ENCODE results near the gene COL4A6. TPM values are rescaled to one million over a fixed set of nuclear protein-coding genes. Genes with fewer than 3 reads are reported as not detected.

The COL4A6 gene
- total and polyA plus RNA-seq, 4 donors: under 0.01 to 0.09 (median 0.07) TPM; not detected in 1

DNA sequence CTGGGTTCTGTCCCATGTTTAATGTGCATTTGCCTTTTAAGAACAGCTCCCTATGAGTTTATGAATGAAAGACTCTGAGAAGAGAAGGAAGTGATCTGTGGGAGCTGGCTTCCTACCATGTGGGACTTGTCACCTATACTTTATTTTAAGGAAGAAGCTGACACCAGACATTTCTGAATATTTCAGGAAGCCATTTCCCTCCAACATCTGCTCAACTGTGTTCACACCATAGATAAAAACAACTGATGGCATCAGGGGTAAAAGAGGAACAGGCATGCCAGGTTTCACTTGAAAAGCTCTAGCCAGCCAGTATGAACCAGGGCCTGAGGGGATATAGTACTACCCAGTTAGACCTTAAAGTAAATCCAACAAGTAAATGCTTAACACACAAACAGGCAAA, 116.0 kb downstream of the COL4A6 start:
- Histone ChIP-seq H3K27ac (ENCODE audit: low read depth in 1 of 2, low read length in 2 of 2) (no peak overlapping the region), H3K4me1 (ENCODE audit: control insufficient read depth in 4 of 4, insufficient read depth in 4 of 4, low read length in 3 of 4) (no peaks in the 10 kb centered on the region), H3K27me3 (ENCODE audit: control insufficient read depth in 4 of 4, insufficient read depth in 4 of 4, low read length in 3 of 4) (peaks cover 0 to 4% (median 0%) of the 10 kb centered on the region in 4 donors), H3K9me3 (ENCODE audit: control insufficient read depth in 4 of 4, low read length in 3 of 4) (no peaks in the 10 kb centered on the region), H3K9ac (ENCODE audit: low read depth in 1 of 2, low read length in 2 of 2) (no peak overlapping the region), H3K4me3 (ENCODE audit: low read depth in 1 of 3, low read length in 3 of 3) (no peak overlapping the region), H3K36me3 (ENCODE audit: control insufficient read depth in 4 of 4, insufficient read depth in 3 of 4, low read depth in 1 of 4, low read length in 3 of 4) (no peaks in the 10 kb centered on the region)
- TF ChIP-seq JUND (IDR thresholded peaks at IDR 0.05) (no peak), FOXA1 (IDR thresholded peaks at IDR 0.05) (no peak), NR2F2 (IDR thresholded peaks at IDR 0.05) (no peak), TAF1 (conservative IDR thresholded peaks at IDR 0.05) (no peak), EGR1 (IDR thresholded peaks at IDR 0.05; ENCODE audit: low read depth in 2 of 2) (no peak), RXRA (IDR thresholded peaks at IDR 0.05) (no peak), HNF4G (IDR thresholded peaks at IDR 0.05) (no peak)
- TF ChIP-seq, protein P1, sequence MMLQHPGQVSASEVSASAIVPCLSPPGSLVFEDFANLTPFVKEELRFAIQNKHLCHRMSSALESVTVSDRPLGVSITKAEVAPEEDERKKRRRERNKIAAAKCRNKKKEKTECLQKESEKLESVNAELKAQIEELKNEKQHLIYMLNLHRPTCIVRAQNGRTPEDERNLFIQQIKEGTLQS (IDR thresholded peaks at IDR 0.05): no peak
- DNase-seq (ENCODE audit: low spot score): no peak

DNA sequence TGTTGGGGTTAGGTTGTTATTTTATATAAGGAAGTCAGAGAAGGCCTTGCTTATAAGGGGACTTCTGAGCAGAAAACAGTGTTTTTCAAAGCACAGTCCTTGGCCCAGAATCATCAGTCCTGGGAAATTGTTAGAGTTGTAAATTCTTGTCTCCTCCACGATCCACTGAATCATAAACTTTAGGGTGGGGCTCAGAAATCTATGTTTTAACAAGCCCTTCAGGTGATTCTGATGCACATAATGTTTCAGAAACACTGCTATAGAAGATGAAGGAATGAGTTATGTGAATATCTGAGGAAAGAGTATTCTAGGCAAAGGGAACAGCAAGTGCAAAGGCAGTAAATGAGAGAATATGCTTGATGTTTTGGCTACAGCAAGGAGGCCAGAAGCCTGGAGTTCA, 121.8 kb downstream of the COL4A6 start:
- H3K4me1 ChIP-seq (ENCODE audit: control insufficient read depth in 4 of 4, insufficient read depth in 4 of 4, low read length in 3 of 4): no peaks in the 10 kb centered on the region
- no peaks in the 10 kb centered on the region for H3K9me3 ChIP-seq (ENCODE audit: control insufficient read depth in 4 of 4, low read length in 3 of 4)
- 80% methylated on average over 1 of the region's 1 CpG for WGBS
- no peak overlapping the region for H3K9ac ChIP-seq (ENCODE audit: low read depth in 1 of 2, low read length in 2 of 2)
- TF ChIP-seq JUND (IDR thresholded peaks at IDR 0.05) (no peak), GABPA (IDR thresholded peaks at IDR 0.05 in 1 of 2, conservative IDR thresholded peaks at IDR 0.05 in 1 of 2) (no peak), FOXA1 (IDR thresholded peaks at IDR 0.05) (no peak), NR2F2 (IDR thresholded peaks at IDR 0.05) (no peak), TAF1 (conservative IDR thresholded peaks at IDR 0.05) (no peak), FOXA2 (IDR thresholded peaks at IDR 0.05) (no peak), RAD21 (IDR thresholded peaks at IDR 0.05) (no peak), HNF4G (IDR thresholded peaks at IDR 0.05) (no peak), HNF4A (conservative IDR thresholded peaks at IDR 0.05) (no peak), YY1 (IDR thresholded peaks at IDR 0.05) (no peak), SP1 (IDR thresholded peaks at IDR 0.05) (no peak), EGR1 (IDR thresholded peaks at IDR 0.05; ENCODE audit: low read depth in 2 of 2) (no peak), RXRA (IDR thresholded peaks at IDR 0.05) (no peak)
- TF ChIP-seq, protein P2, sequence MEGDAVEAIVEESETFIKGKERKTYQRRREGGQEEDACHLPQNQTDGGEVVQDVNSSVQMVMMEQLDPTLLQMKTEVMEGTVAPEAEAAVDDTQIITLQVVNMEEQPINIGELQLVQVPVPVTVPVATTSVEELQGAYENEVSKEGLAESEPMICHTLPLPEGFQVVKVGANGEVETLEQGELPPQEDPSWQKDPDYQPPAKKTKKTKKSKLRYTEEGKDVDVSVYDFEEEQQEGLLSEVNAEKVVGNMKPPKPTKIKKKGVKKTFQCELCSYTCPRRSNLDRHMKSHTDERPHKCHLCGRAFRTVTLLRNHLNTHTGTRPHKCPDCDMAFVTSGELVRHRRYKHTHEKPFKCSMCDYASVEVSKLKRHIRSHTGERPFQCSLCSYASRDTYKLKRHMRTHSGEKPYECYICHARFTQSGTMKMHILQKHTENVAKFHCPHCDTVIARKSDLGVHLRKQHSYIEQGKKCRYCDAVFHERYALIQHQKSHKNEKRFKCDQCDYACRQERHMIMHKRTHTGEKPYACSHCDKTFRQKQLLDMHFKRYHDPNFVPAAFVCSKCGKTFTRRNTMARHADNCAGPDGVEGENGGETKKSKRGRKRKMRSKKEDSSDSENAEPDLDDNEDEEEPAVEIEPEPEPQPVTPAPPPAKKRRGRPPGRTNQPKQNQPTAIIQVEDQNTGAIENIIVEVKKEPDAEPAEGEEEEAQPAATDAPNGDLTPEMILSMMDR (IDR thresholded peaks at IDR 0.05; ENCODE audit: low read depth, low read length, missing input control): no peak
- TF ChIP-seq, protein P3, sequence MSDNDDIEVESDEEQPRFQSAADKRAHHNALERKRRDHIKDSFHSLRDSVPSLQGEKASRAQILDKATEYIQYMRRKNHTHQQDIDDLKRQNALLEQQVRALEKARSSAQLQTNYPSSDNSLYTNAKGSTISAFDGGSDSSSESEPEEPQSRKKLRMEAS (IDR thresholded peaks at IDR 0.05): no peak
- TF ChIP-seq, protein P1 (IDR thresholded peaks at IDR 0.05): no peak
- TF ChIP-seq, protein P4, sequence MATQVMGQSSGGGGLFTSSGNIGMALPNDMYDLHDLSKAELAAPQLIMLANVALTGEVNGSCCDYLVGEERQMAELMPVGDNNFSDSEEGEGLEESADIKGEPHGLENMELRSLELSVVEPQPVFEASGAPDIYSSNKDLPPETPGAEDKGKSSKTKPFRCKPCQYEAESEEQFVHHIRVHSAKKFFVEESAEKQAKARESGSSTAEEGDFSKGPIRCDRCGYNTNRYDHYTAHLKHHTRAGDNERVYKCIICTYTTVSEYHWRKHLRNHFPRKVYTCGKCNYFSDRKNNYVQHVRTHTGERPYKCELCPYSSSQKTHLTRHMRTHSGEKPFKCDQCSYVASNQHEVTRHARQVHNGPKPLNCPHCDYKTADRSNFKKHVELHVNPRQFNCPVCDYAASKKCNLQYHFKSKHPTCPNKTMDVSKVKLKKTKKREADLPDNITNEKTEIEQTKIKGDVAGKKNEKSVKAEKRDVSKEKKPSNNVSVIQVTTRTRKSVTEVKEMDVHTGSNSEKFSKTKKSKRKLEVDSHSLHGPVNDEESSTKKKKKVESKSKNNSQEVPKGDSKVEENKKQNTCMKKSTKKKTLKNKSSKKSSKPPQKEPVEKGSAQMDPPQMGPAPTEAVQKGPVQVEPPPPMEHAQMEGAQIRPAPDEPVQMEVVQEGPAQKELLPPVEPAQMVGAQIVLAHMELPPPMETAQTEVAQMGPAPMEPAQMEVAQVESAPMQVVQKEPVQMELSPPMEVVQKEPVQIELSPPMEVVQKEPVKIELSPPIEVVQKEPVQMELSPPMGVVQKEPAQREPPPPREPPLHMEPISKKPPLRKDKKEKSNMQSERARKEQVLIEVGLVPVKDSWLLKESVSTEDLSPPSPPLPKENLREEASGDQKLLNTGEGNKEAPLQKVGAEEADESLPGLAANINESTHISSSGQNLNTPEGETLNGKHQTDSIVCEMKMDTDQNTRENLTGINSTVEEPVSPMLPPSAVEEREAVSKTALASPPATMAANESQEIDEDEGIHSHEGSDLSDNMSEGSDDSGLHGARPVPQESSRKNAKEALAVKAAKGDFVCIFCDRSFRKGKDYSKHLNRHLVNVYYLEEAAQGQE (IDR thresholded peaks at IDR 0.05): no peak
- TF ChIP-seq, protein P5, sequence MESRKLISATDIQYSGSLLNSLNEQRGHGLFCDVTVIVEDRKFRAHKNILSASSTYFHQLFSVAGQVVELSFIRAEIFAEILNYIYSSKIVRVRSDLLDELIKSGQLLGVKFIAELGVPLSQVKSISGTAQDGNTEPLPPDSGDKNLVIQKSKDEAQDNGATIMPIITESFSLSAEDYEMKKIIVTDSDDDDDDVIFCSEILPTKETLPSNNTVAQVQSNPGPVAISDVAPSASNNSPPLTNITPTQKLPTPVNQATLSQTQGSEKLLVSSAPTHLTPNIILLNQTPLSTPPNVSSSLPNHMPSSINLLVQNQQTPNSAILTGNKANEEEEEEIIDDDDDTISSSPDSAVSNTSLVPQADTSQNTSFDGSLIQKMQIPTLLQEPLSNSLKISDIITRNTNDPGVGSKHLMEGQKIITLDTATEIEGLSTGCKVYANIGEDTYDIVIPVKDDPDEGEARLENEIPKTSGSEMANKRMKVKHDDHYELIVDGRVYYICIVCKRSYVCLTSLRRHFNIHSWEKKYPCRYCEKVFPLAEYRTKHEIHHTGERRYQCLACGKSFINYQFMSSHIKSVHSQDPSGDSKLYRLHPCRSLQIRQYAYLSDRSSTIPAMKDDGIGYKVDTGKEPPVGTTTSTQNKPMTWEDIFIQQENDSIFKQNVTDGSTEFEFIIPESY (IDR thresholded peaks at IDR 0.05): no peak
- no peak overlapping the region for H3K4me3 ChIP-seq (ENCODE audit: low read depth in 1 of 3, low read length in 3 of 3)
- DNase-seq (ENCODE audit: low spot score): no peak
- H3K27me3 ChIP-seq (ENCODE audit: control insufficient read depth in 4 of 4, insufficient read depth in 4 of 4, low read length in 3 of 4): peaks cover 0 to 2% (median 0%) of the 10 kb centered on the region in 4 donors
- H3K27ac ChIP-seq (ENCODE audit: low read depth in 1 of 2, low read length in 2 of 2): no peak overlapping the region
- H3K36me3 ChIP-seq (ENCODE audit: control insufficient read depth in 4 of 4, insufficient read depth in 3 of 4, low read depth in 1 of 4, low read length in 3 of 4): no peaks in the 10 kb centered on the region
